GM19043 (cell line): ENCODE measurements around the gene RHBDD2.
A peak's percentile ranks its signal among the peaks of the same experiment; 100 is the strongest.
"Not testable (repeated sequence)": the region's sequence is repeated elsewhere in the genome, so short reads cannot be mapped to it uniquely, and the experiment has no call there.

Experiments used
- ATAC-seq: cut with Tn5 transposase; IDR thresholded peaks from one replicate; pipeline ENCODE4 v1.9.1; 2021; ENCODE audit warnings: low read depth; ENCODE audit not compliant: unreplicated experiment

The RHBDD2 gene

DNA sequence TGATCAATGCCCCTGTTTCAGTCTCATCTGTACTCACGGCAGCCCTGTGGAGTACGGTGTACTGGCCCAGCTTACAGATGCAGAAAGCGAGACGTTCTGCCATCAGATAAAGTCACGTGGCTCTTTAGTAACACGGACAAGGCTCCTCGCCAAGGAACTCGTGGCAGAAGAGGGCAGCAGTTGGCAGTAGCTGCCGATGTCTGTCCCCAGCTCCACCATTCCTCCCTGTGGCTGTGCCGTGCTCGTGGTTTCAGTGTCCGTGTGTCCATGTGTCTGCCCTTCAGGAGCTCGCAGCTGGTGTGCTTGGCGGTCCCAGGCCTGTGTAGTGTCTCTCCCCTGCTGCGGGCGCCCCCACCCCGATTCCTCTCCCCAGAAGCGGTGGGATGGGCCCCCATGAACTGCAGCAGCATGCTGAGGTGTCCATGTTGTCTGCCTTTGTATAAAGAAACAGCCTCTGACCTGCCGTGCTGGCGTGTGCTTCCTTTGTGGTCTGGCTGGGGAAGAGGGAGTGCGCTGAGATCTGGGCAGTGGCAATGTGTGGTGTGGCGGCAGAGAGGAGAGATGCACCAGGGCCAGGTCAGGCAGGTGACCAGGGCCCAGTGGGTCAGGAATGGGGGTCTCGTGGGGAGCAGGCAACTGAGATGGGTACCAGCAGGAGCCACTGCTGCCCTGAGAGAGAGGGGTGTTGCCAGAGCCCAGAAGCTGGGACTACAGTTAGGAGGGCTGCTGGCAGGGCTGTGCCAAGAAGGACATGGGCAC is 9.8 kb downstream of the RHBDD2 start:
- ATAC-seq = no peak

DNA sequence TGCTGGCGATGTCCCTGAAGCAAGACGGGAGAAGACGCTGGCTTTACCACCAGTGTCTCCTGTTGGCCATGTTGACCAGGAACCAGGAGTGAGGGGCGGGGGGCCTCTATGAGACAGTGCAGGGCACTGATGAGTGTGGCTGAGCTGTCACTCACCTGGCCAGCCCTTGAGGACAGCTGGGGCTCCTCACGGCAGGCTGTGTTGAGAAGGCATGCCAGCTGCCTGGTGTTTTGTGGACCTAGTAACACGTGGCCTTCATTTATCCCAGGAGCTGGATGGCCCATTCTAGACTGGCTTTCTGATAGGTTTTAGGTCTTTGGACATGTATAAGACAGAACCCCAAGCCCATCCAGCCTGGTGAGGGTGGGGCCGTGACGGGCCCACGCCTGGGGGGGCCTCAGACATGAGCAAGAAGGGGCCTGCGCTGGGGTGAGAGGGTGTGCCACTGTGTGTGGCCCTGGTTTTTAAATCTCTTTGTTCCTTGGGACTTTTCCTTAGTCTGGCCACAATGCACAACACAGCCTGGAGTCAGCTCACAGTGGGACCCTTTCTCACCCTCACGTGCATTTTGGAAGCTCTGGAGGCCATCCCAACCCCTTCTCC is 10.5 kb downstream of the RHBDD2 start:
- no peak for ATAC-seq

DNA sequence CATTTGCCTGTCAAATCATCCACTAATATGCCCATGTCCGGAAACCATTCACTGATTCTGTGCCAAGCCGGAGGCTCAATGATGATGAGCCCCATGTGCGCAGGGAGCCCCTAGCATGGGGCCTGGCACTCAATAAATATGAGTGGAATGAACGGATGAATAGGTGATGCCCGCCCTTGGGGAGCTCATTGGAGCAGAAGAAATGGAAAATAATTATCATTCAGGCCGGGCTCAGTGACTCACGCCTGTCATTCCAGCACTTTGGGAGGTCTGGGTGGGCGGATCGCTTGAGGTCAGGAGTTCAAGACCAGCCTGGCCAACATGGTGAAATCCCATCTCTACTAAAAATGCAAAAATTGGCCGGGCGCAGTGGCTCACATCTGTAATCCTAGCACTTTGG is 11.0 kb downstream of the RHBDD2 start:
- no peak for ATAC-seq

DNA sequence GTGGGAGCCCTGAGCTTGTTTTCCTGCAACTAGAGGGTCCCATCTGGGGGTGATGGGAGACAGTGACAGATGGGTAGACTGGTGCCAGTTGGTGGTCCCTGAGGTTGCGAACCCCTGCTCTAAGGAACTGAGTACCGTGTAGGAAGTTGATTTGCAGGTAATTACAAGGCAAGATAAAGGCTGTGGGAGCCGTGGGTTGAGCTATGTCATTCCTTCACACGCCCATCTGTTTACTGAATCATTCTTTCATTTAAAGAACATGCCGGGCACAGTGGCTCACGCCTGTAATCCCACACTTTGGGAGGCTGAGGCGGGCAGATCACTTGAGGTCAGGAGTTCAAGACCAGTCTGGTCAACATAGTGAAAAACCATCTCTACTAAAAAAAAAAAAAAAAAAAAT is 12.4 kb downstream of the RHBDD2 start:
- not testable (repeated sequence) for ATAC-seq

DNA sequence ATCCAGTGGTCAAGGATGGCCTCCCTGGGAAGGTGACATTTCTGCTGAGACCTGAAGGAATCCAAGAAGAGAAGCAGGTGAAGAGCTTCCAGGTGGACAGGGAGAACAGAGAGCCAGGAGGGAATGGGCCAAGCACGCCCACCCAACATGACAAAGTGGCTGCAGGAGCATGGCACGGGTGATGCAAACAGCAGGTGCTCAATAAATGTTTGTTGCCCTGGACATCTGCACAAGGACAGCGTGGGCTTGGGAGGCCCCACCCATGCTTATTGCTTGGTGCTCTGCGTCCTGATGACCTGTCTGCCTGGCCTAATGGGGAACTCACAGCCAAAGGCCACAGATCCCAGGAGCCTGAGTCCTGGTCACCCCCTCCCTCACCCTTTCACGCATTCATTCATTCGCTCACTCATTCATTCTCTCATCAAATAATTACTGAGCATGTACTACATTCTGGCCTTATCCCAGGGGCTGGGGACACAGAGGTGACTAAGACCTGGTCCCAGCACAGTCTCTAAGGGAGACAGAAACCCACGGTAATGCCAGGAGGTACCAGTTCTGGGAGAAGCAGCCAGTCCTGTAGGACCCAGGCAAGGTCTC is 13.1 kb downstream of the RHBDD2 start:
- no peak for ATAC-seq

DNA sequence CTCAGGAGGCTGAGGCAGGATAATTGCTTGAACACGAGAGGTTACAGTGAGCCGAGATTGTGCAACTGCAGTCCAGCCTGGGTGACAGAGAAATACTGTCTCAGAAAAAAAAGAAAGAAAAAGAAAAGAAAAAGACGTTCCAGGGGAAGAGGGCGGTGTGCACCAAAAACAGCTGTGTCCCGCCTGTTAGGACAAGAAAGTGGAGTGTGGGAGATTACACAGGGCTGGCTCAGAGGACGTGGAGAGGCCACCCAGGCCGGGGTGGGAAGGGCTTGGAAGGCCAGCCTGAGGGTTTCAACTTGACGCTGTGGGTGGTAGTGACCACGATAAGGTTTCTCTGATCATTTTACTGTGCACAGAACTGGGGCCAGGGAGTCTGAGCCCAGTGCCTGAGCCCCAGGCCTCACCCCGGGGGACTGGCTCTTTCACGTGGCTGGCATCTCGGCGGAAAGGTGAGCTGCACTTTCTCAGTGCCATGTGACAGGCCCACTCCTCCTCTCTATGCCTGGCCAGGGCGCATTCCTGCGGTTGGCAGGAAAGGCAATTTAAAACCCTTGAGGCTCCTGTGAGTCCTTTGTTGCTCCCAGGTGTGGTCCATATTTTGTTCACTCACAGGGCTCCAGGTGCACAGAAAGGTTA is 13.9 kb downstream of the RHBDD2 start:
- ATAC-seq = no peak

DNA sequence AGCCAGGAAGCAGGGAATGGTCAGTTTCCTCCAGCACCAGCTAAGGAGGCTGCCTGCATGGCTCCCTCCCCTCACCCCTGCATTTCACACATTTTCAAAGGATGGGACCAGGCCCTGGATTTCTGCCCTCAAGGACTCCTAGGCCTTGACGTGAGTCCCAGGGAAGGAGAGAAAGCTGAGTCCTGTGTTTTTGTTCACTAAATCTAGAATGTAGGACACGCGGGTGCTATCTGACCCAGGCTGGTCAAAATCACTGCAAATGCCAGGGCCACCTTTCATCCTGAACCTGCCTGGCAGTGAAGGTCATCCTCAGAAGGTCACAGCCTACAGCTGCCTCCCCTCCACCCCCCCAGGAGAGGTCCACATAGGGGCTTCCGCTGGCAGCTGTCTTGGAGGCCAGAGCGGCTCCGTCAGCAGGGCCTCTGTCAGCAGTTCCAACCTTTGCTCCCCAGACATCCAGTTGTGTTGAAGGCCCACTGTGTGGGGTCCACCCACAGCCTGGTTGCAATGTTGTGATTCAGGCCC is 18.0 kb downstream of the RHBDD2 start:
- ATAC-seq = no peak

DNA sequence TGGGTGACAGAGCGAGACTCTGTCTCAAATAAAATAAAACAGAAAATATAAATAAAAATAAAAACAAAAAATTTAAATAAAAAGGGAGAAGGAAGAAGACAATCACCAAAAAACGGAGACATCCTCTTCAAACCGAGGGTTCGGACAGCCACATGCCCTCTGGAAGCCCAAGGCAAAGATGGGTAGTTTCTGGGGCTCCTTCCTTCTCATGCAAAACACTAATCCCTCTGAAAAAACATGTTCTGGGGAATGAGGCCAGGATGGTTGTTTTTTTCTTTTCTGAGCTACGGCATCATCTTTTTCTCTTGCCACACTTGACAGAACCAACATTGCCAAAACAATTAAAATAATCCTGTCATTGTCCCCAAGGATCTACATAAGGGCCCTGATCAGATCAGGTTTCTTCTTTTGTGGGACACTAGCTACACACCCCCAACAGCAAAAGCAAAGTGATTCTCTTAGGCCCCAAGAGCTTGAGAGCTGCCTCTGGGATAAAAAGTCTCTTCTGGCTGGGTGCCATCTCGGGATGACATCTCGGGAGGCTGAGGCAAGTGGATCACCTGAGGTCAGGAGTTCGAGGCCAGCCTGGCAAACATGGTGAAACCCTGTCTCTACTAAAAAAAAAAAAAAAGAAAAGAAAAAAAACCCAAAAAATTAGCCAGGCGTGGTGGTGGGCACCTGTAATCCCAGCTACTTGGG is 21.9 kb downstream of the RHBDD2 start:
- no peak for ATAC-seq

DNA sequence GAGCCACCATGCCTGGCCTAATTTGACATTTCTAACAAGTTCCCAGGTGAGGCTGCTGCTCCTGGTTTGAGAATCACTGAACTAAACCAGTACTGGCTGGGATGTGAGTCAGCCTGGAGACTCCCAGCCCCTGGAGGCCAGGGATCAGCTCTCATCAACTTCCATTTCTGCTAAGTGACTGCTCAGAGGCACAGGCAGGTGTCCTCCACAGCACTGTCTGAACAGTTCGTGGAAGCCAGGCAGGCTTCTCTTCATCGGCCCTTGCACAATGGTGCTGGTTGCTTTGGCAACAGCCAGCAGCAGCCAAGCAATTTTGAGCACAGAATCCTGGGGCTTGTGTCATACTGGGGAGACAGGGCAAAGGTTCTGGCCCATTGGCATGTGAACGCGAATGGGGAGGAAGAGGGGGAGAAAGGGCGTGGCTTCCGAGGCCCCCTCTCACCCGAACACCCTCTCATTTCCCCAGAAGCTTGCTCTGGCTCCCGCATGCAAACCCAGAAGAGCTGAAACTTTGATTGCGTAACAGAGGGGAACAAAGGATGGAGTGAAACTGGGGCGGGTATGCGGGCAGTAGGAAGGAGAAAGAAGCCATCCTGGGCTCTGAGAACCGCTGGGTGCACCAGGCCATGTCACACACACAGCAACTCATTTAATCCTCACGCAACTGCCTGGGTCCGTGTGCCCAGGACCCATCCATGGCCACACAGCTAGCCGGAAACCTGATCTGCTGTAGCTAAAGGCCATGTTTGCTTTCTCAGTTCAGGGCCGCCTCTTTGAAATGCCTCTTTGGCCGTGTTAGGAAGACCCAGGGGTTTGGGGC is 27.2 kb downstream of the RHBDD2 start:
- ATAC-seq = no peak

DNA sequence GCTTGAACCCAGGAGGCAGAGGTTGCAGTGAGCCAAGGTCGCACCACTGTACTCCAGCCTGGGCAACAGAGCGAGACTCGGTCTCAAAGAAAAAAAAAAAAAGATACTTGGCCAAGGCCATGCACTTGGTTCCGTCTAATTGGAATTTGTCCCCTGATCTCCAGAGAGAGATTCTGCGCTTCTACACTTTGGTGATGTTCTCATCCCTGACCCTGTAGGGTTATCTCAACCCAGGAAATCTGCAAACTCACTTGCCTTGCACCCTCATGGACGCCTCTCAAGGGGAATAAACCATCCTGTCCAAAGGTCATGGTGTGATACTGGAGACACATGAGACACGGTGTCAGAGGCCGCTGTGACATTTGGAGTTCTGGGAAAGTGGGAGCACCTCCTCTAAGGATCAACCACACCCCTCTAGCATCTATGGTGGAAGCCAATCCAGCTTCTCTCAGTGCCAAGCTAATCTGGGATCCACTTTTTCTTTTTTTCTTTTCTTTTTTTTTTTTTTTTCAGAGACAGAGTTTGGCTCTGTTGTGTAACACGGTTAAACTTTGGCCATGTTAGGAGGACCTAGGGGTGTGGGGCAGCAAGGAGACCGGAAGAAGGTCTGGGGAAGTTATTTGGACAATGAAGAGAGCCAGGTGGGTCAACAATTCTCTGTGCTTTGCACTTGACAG is 28.3 kb downstream of the RHBDD2 start:
- no peak for ATAC-seq

DNA sequence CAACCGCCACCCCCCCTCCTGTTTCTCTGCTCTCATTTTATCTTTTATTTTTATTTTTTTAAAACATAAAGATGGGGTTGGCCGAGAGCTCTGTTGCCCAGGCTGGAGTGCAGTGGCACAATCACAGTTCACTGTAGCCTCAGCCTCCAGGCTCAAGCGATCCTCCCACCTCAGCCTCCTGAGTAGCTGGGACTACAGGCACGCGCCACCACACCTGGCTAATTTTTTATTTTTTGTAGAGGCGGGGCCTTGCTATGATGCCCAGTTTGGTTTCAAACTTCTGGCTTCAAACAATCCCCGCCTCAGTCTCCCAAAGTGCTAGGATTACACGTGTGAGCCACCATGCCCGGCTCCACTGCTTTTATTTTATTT is 28.8 kb downstream of the RHBDD2 start:
- ATAC-seq = not testable (repeated sequence)

DNA sequence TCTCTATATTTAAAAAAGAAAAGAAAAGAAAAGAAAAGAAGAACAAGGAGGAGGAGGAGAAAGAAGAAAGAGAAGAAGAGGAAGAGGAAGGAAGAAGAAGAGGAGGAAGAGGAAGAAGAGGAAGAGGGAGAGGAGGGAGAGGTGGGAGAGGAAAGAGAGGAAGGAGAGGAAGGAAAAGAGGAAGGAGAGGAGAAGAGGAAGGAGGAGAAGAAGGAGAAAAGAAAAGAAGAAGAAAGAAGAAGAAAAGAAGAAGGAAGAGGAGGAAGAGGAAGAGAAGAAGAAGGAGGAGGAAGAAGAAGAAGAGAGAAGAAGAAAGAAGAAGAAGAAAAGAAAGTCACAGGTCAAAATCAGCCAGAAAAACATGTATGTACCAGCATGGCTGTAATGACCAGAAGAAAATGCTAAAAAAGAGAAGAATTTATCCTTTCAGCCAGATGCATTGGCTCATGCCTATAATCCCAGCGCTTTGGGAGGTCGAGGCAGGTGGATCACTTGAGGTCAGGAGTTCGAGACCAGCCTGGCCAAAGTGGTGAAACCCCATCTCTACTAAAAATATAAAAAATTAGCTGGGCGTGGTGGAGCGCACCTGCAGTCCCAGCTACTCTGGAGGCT is 30.8 kb downstream of the RHBDD2 start:
- ATAC-seq = no peak

DNA sequence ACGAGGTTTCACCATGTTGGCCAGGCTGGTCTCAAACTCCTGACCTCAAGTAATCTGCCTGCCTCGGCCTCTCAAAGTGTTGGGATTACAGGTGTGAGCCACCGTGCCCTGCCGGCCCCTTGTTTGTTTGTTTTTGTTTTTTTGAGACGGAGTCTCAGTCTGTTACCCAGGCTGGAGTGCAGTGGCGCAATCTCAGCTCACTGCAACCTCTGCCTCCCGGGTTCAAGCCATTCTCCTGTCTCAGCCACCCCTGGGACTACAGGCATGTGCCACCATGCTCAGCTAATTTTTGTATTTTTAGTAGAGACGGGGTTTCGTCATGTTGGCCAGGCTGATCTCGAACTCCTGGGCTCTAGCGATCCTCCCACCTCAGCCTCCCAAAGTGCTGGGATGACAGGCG is 32.4 kb downstream of the RHBDD2 start:
- ATAC-seq = not testable (repeated sequence)

DNA sequence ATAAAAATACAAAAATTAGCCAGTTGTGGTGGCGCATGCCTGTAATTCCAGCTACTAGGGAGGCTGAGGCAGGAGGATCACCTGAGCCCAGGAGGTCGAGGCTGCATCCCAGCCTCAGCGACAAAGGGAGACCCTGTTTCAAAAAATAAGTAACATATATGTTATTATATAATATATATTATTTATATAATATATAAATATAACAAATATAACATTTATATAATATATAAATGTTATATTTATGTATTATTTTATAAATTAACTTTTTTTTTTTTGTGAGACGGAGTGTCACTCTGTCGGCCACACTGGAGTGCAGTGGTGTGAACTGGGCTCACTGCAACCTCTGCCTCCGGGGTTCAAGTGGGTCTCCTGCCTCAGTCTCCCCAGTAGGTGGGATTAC is 34.6 kb downstream of the RHBDD2 start:
- no peak for ATAC-seq

DNA sequence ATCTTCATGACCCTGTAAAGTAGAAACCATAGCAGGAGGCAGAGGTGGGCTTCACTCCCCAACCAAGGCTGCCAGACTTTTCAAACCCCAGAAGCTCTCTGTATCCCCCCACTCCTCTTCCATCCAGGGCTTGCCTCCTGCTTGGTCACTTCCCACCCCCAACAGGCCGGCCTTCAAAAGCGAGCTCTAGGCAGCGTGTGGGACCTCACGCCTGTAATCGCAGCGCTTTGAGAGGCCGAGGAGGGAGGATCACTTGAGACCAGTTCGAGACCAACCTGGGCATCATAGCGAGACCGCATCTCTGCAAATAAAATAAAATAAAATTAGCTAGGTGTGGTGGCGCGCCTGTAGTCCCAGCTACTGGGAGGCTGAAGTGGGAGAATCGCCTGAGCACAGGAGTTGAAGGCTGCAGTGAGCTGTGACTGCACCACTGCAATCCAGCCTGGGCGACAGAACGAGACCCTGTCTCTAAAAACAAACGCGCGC is 35.4 kb downstream of the RHBDD2 start:
- no peak for ATAC-seq

DNA sequence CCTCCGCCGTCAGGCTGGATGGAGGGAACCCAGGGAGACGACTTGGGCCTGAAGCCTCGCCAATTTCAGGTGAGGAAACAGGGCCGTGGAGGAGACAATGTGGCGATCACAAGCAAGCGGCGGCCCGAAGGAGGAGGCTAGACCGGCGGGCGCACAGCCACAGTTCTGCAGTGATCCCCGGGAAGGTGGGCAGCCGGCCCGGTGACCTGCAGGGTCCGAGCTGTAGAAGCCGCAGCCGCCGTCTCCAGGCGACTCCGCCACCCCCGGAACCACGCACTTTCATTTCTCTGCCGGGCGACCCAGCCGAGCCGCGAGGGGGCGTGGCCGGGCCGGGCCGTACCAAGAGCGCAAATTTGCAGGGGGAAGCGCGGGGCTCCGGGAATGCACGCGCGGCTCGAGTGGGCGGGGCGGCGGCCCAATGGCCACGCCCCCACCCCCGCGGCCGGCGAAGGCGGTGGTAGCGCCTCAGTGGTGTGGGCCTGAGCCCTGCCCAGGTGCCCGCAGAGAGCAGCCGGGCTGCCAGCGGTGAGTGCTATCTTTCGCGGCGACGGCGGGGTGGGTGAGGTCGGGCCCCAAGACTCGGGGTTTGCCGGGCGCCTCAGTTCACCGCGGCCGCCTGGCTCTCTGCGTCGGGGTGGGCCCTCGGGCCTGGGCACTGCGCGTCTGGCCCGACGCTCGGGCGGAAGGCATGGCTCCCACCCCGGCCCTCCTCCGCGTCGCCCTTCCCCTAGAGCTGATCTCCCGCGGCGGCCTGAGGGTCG is 36.0 kb downstream of the RHBDD2 start, which contains the start of gene POR:
TSS of gene POR (plus strand) at position 501 of the 761 bp plus-strand sequence. CDS start 38,847 bp downstream, outside the sequence.
- peak; percentile 80 for ATAC-seq

DNA sequence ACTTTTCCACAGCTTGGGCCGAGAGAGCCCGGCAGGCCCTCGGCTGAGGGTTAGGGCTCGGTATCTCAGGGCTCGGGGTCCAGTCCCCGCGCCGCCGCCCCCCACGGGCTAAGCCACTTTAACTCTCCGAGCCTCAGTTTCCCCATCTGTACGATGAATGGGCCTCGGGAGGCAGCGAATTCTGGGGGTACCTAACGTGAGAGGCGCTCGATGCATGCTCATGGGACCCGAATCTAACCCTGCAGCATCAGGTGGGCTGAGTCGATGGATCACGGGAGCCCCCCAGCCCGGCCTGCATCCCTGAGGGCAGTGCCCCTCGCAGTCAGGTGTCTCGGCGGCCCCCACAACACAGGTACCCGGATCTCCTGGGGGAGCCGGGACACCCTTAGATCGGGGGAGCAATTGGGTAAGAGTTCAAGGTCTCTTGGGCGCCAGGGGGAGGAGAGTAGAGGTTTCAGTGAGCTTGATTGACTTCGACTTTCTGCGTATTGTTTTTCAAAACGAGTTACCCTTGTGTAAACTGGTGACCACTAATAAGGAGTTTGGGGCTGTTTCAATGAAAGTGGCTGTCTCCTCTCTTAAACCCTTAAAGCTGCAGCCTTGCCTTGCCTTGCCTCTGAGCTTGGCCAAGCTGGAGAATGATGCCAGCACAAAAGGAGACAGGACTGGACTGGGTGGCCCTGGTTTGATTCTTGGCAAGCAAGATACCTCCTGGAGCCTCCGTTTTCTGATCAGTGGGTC is 36.8 kb downstream of the RHBDD2 start:
- no peak for ATAC-seq
